Testis (tissue), 2 donors: ENCODE results near the gene THRAP3.

Experiments
- POLR2A ChIP-seq: fragments of 450-650 bp; IDR thresholded peaks from one replicate; pipeline ENCODE4 v1.6.1; 2017; ENCODE audit warnings: antibody characterized with exemption, mild to moderate bottlenecking, moderate library complexity
- TF ChIP-seq, protein P1 (sequence below), 3 experiments: fragments of 450-650 bp in 2 of 3; fragments of 200-600 bp in 1 of 3; sonication (generic) in 1 of 3; IDR thresholded peaks; one replicate each; pipeline ENCODE4 v1.5.1; 2016 to 2019; ENCODE audit warnings: antibody characterized with exemption in 3 of 3, mild to moderate bottlenecking in 2 of 3, moderate library complexity in 1 of 3

DNA sequence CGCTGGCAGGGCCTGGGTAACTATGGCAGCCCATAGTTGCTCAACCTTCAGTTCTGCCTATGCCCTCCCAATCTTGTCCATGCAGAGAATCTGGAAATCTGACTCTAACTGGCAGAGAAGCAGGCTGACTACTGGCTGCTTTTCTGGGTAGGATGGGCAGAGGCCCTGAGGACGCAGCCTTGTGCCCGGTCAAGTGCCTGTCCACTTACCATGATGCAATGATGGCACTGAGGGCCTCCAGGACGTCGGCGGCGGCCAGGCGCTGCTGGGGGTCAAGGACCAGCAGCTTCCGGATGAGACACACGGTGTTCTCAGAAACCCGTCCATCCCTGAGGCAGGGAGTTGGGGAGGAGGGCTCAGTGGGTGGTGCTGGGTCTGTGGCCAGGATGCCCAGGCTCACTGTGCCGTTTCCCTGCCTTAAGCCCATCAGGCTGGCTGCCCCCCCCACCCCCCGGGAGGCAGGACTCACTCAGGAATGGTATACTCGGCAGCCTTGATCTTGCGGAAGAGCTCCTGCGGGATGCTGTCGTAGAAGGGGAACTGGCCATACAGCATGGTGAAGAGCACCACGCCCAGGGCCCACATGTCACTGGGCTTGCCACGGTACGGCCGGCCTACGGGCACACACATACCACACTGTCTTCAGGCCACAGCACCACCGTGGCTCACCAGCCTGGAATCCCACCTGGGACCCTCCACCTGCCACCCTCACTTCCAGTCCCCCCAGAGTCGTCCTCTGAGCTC lies 119.6 kb downstream of the THRAP3 start:
- TF ChIP-seq, protein P1, sequence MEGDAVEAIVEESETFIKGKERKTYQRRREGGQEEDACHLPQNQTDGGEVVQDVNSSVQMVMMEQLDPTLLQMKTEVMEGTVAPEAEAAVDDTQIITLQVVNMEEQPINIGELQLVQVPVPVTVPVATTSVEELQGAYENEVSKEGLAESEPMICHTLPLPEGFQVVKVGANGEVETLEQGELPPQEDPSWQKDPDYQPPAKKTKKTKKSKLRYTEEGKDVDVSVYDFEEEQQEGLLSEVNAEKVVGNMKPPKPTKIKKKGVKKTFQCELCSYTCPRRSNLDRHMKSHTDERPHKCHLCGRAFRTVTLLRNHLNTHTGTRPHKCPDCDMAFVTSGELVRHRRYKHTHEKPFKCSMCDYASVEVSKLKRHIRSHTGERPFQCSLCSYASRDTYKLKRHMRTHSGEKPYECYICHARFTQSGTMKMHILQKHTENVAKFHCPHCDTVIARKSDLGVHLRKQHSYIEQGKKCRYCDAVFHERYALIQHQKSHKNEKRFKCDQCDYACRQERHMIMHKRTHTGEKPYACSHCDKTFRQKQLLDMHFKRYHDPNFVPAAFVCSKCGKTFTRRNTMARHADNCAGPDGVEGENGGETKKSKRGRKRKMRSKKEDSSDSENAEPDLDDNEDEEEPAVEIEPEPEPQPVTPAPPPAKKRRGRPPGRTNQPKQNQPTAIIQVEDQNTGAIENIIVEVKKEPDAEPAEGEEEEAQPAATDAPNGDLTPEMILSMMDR (IDR thresholded peaks at IDR 0.05), result no peak
- TF ChIP-seq POLR2A, result no peak
